GM03348 (cell line): ENCODE data around the gene GATA6.
A peak's percentile ranks its signal among the peaks of the same experiment; 100 is the strongest.

Source experiments
- DNase-seq: peaks from one replicate; pipeline ENCODE4 v3.0.0; 2012; ENCODE audit warnings: low spot score

GATA6 gene

GRCh38 chr18:22169011-22169888, at the start of gene GATA6:
Gene GATA6 (plus strand): TSS chr18:22169589. CDS start chr18:22171145, 1,556 bp downstream.
- peak; percentile 93 for DNase-seq

GRCh38 chr18:22124970-22125369, 44.4 kb upstream of the GATA6 start:
- no peak for DNase-seq

GRCh38 chr18:22128954-22129353, 40.4 kb upstream of the GATA6 start:
- no peak for DNase-seq

DNA sequence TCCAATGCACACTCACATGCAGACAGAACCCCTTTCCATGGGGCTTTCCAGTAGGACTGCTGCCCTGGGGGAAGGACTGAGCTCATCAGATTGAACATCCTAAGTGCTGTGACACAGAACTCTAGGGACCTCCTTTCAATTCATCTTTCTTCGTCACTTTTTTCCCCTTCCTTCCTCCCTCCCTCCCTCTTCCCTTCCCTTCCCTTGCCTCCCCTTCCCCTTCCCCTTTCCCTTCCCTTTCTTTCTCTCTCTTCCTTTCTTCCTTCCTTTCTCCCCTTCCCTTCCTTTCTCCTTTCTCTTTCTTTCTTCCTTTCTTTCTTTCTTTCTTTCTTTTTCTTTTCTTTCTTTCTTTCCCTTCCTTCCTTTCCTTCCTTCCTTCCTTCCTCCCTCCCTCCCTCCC, 39.6 kb upstream of the GATA6 start:
- DNase-seq = no peak

- DNase-seq = no peak
Observed at GRCh38 chr18:22132258-22132657, 37.1 kb upstream of the GATA6 start.

GRCh38 chr18:22132763-22133162, 36.6 kb upstream of the GATA6 start:
- DNase-seq = no peak

- no peak for DNase-seq
Observed at GRCh38 chr18:22136395-22136794, 33.0 kb upstream of the GATA6 start.

DNA sequence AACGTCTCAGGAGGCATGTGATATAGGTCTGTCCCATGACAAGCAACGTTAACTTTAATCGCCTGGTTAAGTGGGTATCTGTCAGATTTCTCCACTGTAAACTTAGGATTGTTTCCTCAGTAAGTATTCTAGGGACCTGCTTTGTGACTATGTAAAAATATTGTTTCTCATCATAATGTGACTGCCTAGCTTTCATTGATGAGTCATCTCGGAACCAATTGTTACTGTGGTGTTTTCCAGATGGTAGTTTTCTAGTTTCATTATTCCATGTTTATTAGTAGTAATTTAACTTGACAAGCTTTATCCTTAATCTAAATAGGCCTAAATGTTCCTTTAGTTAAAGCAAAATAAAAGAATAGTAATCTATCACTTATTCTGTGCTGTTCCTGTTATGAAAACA, 28.2 kb upstream of the GATA6 start:
- no peak for DNase-seq

DNA sequence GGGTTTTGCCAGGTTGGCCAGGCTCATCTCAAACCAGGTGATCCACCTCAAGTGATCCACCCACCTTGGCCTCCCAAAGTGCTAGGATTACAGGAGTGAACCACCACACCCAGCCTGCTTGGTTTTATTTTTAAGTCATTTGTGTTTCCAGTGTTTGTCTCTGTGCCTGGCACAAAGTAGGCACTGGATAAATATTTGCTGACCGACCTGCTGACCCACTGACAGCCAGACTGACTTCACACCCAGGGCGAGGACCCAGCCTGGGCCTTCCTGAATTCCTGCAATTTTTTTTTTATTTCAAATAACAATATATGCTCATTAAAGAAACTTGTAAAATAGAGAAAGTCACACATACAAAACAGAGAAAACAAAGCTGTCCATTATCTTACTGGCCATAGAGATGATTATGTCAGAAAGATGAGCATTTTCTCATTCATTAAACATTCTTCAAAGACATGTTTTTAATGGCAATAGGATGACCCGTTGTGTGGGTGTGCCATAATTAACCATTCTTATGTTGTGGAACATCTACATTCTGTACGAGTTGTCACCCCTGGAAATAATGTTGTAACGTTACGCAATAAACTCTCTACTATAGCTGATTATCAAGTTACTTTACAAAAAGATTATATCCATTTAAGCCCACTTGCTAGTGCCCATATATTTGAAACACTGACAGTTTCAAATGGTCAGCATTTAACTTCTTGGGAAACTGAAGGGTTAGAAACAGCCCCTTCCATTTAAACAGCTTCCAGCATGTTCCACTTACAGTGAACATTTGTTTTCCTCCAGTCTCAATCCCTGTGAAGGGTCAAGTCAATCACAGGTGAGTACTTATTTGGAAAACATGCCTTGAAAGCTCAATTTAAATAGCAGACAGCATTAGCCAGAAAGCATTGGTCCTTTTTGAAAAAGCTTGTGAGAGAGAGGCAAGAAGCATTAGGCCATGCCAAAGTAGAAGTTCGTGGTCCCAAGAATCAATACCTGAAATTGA, 25.7 kb upstream of the GATA6 start:
- DNase-seq = no peak

GRCh38 chr18:22145160-22145559, 24.2 kb upstream of the GATA6 start:
- no peak for DNase-seq

DNA sequence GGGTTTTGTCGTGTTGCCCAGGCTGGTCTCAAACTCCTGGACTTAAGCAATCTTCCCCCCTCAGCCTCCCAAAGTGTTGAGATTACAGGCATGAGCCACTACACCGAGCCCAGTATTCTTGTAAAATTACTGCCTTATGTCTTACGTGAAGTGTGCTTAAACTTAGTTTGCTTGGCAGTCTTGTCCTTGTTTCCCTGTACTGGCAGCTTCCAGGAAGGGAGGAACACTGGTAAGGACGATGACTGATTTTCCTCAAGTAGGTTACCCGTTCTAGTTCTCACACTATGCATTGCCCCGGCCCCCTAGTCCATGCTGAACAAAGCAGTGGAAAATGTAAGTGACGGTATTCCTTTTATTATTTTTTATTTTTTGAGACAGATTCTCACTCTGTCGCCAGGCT, 19.7 kb upstream of the GATA6 start:
- DNase-seq = no peak

GRCh38 chr18:22152093-22152492, 17.3 kb upstream of the GATA6 start:
- no peak for DNase-seq

- no peak for DNase-seq
Observed at GRCh38 chr18:22153428-22153827, 16.0 kb upstream of the GATA6 start.

DNA sequence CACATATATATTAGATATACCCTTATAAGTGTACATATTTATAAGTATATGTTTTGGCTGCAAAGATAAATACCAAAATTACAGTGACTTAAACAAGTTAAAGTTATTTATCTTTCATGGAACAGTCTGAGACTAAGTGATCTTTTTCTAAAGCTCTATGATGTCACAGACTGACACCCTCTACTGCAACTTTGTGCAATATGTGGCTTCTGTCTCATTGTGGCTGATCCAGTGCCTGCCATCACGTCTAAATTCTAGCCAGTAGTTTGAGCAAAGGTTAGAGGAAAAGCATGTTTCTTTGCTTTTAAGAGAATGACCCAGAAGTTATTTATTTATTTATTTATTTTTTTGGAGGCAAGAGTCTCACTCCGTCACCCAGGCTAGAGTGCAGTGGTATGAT, 13.8 kb upstream of the GATA6 start:
- no peak for DNase-seq

GRCh38 chr18:22159014-22159413, 10.4 kb upstream of the GATA6 start:
- DNase-seq = no peak

- DNase-seq = no peak
Observed at GRCh38 chr18:22161090-22161489, 8.3 kb upstream of the GATA6 start.

DNA sequence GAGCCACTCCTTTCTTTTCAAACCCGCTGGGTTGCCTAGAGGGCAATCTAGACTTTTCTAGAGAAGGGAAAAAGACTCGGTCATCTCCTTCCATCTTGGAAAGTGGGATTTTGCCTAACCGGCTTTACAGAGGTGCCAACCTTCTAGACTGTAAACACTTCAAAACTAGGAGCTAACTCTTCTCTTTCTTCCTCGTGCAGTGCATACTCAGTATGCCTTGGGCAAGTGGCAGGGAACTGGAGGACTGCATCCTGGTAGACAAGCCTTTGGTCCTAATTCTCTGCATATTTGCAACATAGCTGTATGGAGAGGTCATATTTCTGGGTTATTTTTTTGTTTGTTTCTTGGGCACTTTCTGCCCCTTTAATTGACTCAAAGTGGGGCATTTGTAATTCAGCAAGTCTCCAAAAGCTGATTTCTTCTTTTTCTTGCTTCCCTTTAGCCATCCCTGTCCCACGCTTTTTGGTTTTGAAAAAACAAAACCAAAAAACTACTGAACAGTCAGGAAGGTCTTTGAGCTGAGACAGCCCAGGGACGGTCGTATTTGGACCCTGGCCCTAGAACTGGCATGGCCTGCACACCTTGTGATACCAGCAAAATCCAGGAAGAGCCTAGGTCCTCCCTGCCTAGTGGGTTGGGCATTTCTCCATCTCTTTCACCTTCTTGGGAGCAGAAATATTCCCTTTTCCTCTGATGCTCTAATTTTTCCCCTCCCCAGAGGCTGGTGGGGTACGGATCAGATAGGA, 5.8 kb upstream of the GATA6 start:
- no peak for DNase-seq

GRCh38 chr18:22164337-22165048, 4.9 kb upstream of the GATA6 start:
- no peak for DNase-seq

DNA sequence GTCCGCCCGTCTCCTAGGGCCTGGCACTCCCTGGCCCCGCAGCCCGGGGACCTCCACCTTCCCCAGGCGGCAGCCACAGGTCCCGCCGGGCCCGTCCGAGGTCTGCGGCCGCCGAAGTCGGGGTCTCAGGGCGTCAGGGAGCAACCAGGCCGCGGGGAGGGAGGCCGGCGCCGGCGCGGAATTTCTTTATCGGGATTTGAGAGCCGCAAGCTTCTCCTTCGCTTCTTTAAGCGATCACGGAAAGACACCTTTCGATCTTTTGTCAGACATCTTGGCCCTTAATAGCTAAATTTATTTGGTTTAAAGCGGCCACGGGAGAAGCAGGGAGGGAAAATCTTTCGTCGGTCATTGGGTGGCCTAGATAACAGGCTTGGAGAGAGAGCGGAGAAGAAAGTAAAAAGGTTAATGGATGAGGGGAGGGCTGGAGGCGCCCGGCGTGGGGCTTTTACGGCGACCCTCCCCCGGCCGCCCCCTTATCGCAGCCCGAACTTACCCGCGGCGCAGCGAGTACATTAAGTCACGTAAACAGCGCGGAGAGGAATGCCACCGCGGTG, 4.3 kb upstream of the GATA6 start:
- no peak for DNase-seq

DNA sequence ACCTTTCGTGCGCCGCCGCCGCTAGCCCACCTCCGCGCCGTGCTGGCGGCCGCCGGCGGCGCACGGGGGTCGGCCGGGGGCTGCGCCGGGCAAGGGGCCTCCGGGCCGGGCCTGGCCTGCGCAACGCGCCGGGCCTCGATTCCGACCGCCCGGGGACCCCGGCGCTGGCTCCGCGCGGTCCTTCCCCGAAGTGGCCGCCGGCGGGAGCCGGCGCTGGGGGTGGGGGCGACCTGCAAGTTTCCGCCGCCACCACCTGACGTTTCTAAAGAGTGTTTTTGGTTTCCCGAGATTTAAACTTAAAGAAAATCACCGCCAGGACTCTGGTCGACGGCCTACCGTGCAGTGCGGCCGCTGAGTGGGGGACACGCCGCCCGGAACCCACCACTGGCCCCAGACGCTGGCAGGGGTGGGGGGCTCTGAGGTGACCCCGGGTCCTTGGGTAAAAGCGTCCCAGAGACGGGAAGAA, 3.8 kb upstream of the GATA6 start:
- DNase-seq = no peak
